HepG2 (cell line): ENCODE measurements around the gene PARVB.

Experiments
- GLI4 ChIP-seq: sonication (generic); formaldehyde crosslinking; IDR thresholded peaks from 2 replicates; pipeline ENCODE4 v1.5.1; 2020; ENCODE audit warnings: missing genetic modification reagents, mild to moderate bottlenecking, moderate library complexity, borderline replicate concordance
- IKZF1 ChIP-seq: fragments of 450-650 bp; IDR thresholded peaks from 2 replicates; pipeline ENCODE4 v1.7.1; 2016
- NR2F1 ChIP-seq, 2 experiments: fragments of 450-650 bp in 1 of 2; formaldehyde crosslinking in 1 of 2; IDR thresholded peaks; 2 replicates each; pipeline versions ENCODE4 v1.5.0 to v1.6.1; 2016 to 2020; ENCODE audit warnings: mild to moderate bottlenecking in 1 of 2, missing compliant biosample characterization in 1 of 2, missing genetic modification reagents in 1 of 2, moderate library complexity in 1 of 2
- SIN3A ChIP-seq: IDR thresholded peaks from 2 replicates; pipeline ENCODE4 v1.6.1; 2011; ENCODE audit warnings: low read depth, mild to moderate bottlenecking, control low read depth, low read length, borderline replicate concordance
- TCF12 ChIP-seq, 2 experiments: fragments of 450-650 bp in 1 of 2; sonication (generic) in 1 of 2; formaldehyde crosslinking in 1 of 2; IDR thresholded peaks; 2 replicates each; pipeline versions ENCODE4 v1.6.1 to v1.8.0; 2017 to 2022; ENCODE audit warnings: antibody characterized with exemption in 1 of 2, mild to moderate bottlenecking in 1 of 2, missing genetic modification reagents in 1 of 2, moderate library complexity in 1 of 2
- ZBTB21 ChIP-seq: sonication (generic); formaldehyde crosslinking; IDR thresholded peaks from 2 replicates; pipeline ENCODE4 v1.4.0; 2020; ENCODE audit warnings: missing genetic modification reagents
- ZNF232 ChIP-seq: sonication (generic); formaldehyde crosslinking; IDR thresholded peaks from 2 replicates; pipeline ENCODE4 v1.4.0; 2020; ENCODE audit warnings: missing genetic modification reagents, borderline replicate concordance
- ZNF609 ChIP-seq: sonication (generic); formaldehyde crosslinking; IDR thresholded peaks from 2 replicates; pipeline ENCODE4 v1.4.0; 2020; ENCODE audit warnings: mild to moderate bottlenecking, missing genetic modification reagents, borderline replicate concordance

- TF ChIP-seq ZBTB21 (CRISPR knock-in tag) (no peak), SIN3A (no peak), ZNF609 (CRISPR knock-in tag) (no peak), TCF12 (IDR thresholded peaks at IDR 0.05) (no peak), TCF12 (CRISPR knock-in tag; IDR thresholded peaks at IDR 0.05) (no peak), ZNF232 (CRISPR knock-in tag) (no peak), NR2F1 (CRISPR knock-in tag; IDR thresholded peaks at IDR 0.05) (no peak), IKZF1 (no peak), GLI4 (no peak)
These were observed 24.7 kb upstream of the PARVB start for GRCh38 chr22:43999378-43999777.
